Gastroesophageal sphincter (tissue), 3 donors: ENCODE data around the gene THRA.

Source experiments
- CTCF ChIP-seq, 4 experiments: fragments of 200-600 bp in 2 of 4; fragments of 450-650 bp in 2 of 4; sonication (generic) in 1 of 4; IDR thresholded peaks; one replicate each; pipeline ENCODE4 v1.5.1; 2017 to 2019; ENCODE audit warnings: antibody characterized with exemption in 4 of 4, mild to moderate bottlenecking in 2 of 4, moderate library complexity in 2 of 4
- POLR2AphosphoS5 ChIP-seq: sonication (generic); formaldehyde crosslinking; IDR thresholded peaks from one replicate; pipeline ENCODE4 v1.6.1; 2017; ENCODE audit warnings: antibody characterized with exemption

GRCh38 chr17:40068129-40068581, 5.4 kb downstream of the THRA start:
- TF ChIP-seq POLR2AphosphoS5 (no peak), CTCF (IDR thresholded peaks at IDR 0.05) (no peak)
